Calu3 (cell line): Measurements from ENCODE around the gene PCDHA10. TPM values are rescaled to one million over a fixed set of nuclear protein-coding genes. Genes with fewer than 3 reads are reported as not detected.

ENCODE experiments used
- BruUV-seq: library from RNA; stranded (reverse); fragments of 400-500 nt; replicated peaks from 2 replicates; lab custom pipeline; 2021; lab: Mats Ljungman, UMichigan
- CTCF ChIA-PET: fragments of 300-600 bp; sonication (Branson Sonifier 250); formaldehyde crosslinking; loops from one replicate; lab custom pipeline; 2022; ENCODE audit warnings: antibody characterized with exemption; lab: Charles Lee
- DNase-seq: peaks from one replicate; pipeline ENCODE4 v3.0.0; 2022
- H3K27ac Mint-ChIP-seq: one replicate; pipeline ENCODE4 v1.8.0; 2022; ENCODE audit warnings: mixed read lengths; ENCODE audit not compliant: unreplicated experiment
- H3K27me3 Mint-ChIP-seq: one replicate; pipeline ENCODE4 v1.8.0; 2022; ENCODE audit warnings: mixed read lengths; ENCODE audit not compliant: unreplicated experiment
- H3K36me3 Mint-ChIP-seq: one replicate; pipeline ENCODE4 v1.8.0; 2022; ENCODE audit warnings: mild to moderate bottlenecking, moderate library complexity, mixed read lengths; ENCODE audit not compliant: insufficient read depth, unreplicated experiment
- H3K4me1 Mint-ChIP-seq: one replicate; pipeline ENCODE4 v1.8.0; 2022; ENCODE audit warnings: mild to moderate bottlenecking, low read depth, mixed read lengths; ENCODE audit not compliant: unreplicated experiment
- H3K4me3 Mint-ChIP-seq: one replicate; pipeline ENCODE4 v1.8.0; 2022; ENCODE audit warnings: mild to moderate bottlenecking, low read depth, moderate library complexity, mixed read lengths; ENCODE audit not compliant: unreplicated experiment
- H3K9me3 Mint-ChIP-seq: one replicate; pipeline ENCODE4 v1.8.0; 2022; ENCODE audit warnings: low read depth, mixed read lengths; ENCODE audit not compliant: unreplicated experiment
- CTCF ChIP-seq: fragments of 200-600 bp; IDR thresholded peaks from one replicate; pipeline ENCODE4 v1.8.0; 2022; ENCODE audit warnings: antibody characterized with exemption; ENCODE audit not compliant: unreplicated experiment
- intact Hi-C: fragments of 100-400 bp; cut with micrococcal nuclease; formaldehyde crosslinking; loops from one replicate; pipeline ENCODE4 v1.10.0; 2022; ENCODE audit not compliant: unreplicated experiment
- total RNA-seq: library from RNA; stranded (reverse); gene quantifications from 2 replicates; pipeline ENCODE4 v1.2.3, GENCODE V29; 2022

Gene PCDHA10
- total RNA-seq, 1 experiment from 2014 or later, result 0.78 TPM

- H3K4me1 Mint-ChIP-seq, result no peaks in the 10 kb centered on the region
- no TSS peak for BruUV-seq
- CTCF ChIA-PET, result interaction anchor here (1.6 kb wide), 1 partner anchor 82 kb away, joined by 3 read pairs; the partner anchor contains the start of gene PCDHAC2
- no peaks in the 10 kb centered on the region for H3K27me3 Mint-ChIP-seq
- H3K27ac Mint-ChIP-seq, result no peak overlapping the region
- no peak for DNase-seq
- H3K9me3 Mint-ChIP-seq, result peaks cover 5% of the 10 kb centered on the region
- no peaks in the 10 kb centered on the region for H3K36me3 Mint-ChIP-seq
- intact Hi-C loops, result loop anchor here (2.0 kb wide), 1 partner anchor 43 kb away; the partner anchor contains the start of gene PCDHAC1
- H3K4me3 Mint-ChIP-seq, result no peak overlapping the region
- no peak for TF ChIP-seq CTCF
Observed at GRCh38 chr5:140883927-140884697, 28.4 kb downstream of the PCDHA10 start.

GRCh38 chr5:140916325-140916724, 60.6 kb downstream of the PCDHA10 start:
- Mint-ChIP-seq H3K4me3 (no peak overlapping the region), H3K36me3 (no peaks in the 10 kb centered on the region), H3K27me3 (no peaks in the 10 kb centered on the region), H3K27ac (no peak overlapping the region), H3K4me1 (no peaks in the 10 kb centered on the region), H3K9me3 (peaks cover 4% of the 10 kb centered on the region)
- TF ChIP-seq CTCF, result no peak
- intact Hi-C loops, result no loop called here
- no TSS peak for BruUV-seq
- CTCF ChIA-PET, result no interaction called here
- DNase-seq, result no peak

Other genes with a start within 250 kb of the PCDHA10 start
- 0.73 and 1.1 TPM in 2 replicates for gene CD14, start 222.7 kb upstream of the PCDHA10 start, total RNA-seq
- gene TMCO6, start 216.4 kb upstream of the PCDHA10 start, total RNA-seq, result 28.5 and 30.9 TPM in 2 replicates
- gene NDUFA2, start 208.3 kb upstream of the PCDHA10 start, total RNA-seq, result 71.3 and 71.4 TPM in 2 replicates
- 115 and 130 TPM in 2 replicates for gene IK, start 208.1 kb upstream of the PCDHA10 start, total RNA-seq
- gene WDR55, start 191.0 kb upstream of the PCDHA10 start, total RNA-seq, result 54.2 and 59.8 TPM in 2 replicates
- gene DND1, start 182.3 kb upstream of the PCDHA10 start, total RNA-seq, result 2.8 and 2.9 TPM in 2 replicates
- gene HARS1, start 164.5 kb upstream of the PCDHA10 start, total RNA-seq, result 75.8 and 79.9 TPM in 2 replicates
- 45.1 TPM in 2 replicates for gene HARS2, start 164.4 kb upstream of the PCDHA10 start, total RNA-seq
- gene ZMAT2, start 155.4 kb upstream of the PCDHA10 start, total RNA-seq, result 75.9 and 83.3 TPM in 2 replicates
- 0.73 and 0.83 TPM in 2 replicates for gene PCDHA1, start 69.8 kb upstream of the PCDHA10 start, total RNA-seq
- 0.12 and 0.19 TPM in 2 replicates for gene PCDHA2, start 61.0 kb upstream of the PCDHA10 start, total RNA-seq
- 0.10 and 0.31 TPM in 2 replicates for gene PCDHA3, start 54.8 kb upstream of the PCDHA10 start, total RNA-seq
- 4.8 and 5.8 TPM in 2 replicates for gene PCDHA4, start 48.8 kb upstream of the PCDHA10 start, total RNA-seq
- gene PCDHA5, start 34.3 kb upstream of the PCDHA10 start, total RNA-seq, result 0.81 and 1.5 TPM in 2 replicates
- 0.66 and 1.2 TPM in 2 replicates for gene PCDHA6, start 27.9 kb upstream of the PCDHA10 start, total RNA-seq
- gene PCDHA7, start 21.6 kb upstream of the PCDHA10 start, total RNA-seq, result 0.95 and 1.2 TPM in 2 replicates
- gene PCDHA8, start 14.7 kb upstream of the PCDHA10 start, total RNA-seq, result 1.1 and 1.3 TPM in 2 replicates
- 0.59 and 0.66 TPM in 2 replicates for gene PCDHA9, start 7.5 kb upstream of the PCDHA10 start, total RNA-seq
- gene PCDHA11, start 13.1 kb downstream of the PCDHA10 start, total RNA-seq, result 0.64 and 1.3 TPM in 2 replicates
- gene PCDHA12, start 19.4 kb downstream of the PCDHA10 start, total RNA-seq, result 0.64 and 0.78 TPM in 2 replicates
- 2.0 and 2.3 TPM in 2 replicates for gene PCDHA13, start 26.2 kb downstream of the PCDHA10 start, total RNA-seq
- gene PCDHAC1, start 70.4 kb downstream of the PCDHA10 start, total RNA-seq, result 2.8 and 3.7 TPM in 2 replicates
- 12.6 and 17.1 TPM in 2 replicates for gene PCDHAC2, start 110.6 kb downstream of the PCDHA10 start, total RNA-seq
- gene PCDHB1, start 195.5 kb downstream of the PCDHA10 start, total RNA-seq, result not detected in 2 replicates
- gene PCDHB2, start 238.7 kb downstream of the PCDHA10 start, total RNA-seq, result 0.24 TPM in 1 of 2 replicates, not detected in the other
- 0.09 and 0.10 TPM in 2 replicates for gene PCDHB3, start 244.6 kb downstream of the PCDHA10 start, total RNA-seq